ENCODE data around the gene SCO1.

GRCh38 chr17:10699856-10700255 lies 2.5 kb upstream of the SCO1 start:
- TF ChIP-seq POLR2AphosphoS5 (IDR thresholded peaks at IDR 0.05; ENCODE audit: borderline replicate concordance, low read depth, low read length): no peak
- no peak for TF ChIP-seq EZH2 (IDR thresholded peaks at IDR 0.05)
